GM12878 (cell line): Measurements from ENCODE around the gene CSNK1G1. TPM values are rescaled to one million over a fixed set of nuclear protein-coding genes. Genes with fewer than 3 reads are reported as not detected.

Source experiments
- ATAC-seq: fragments of 200-7000 bp; cut with Tn5 transposase; 3 replicates; pipeline ENCODE4 v1.9.1; 2020; ENCODE audit warnings: mild to moderate bottlenecking, moderate library complexity
- BruUV-seq: library from RNA; stranded (reverse); fragments of 400-500 nt; replicated peaks from 2 replicates; lab custom pipeline; 2021; lab: Mats Ljungman, UMichigan
- CTCF ChIA-PET: fragments of 300-600 bp; sonication (Branson Sonifier 250); formaldehyde crosslinking; extraction: SDS; loops from one replicate; lab custom pipeline; 2021; ENCODE audit warnings: inconsistent platforms; lab: Yijun Ruan, JAX
- POLR2A ChIA-PET: fragments of 350-600 bp; formaldehyde crosslinking; extraction: SDS; loops from one replicate; lab custom pipeline; 2021; ENCODE audit warnings: inconsistent platforms; lab: Charles Lee
- RAD21 ChIA-PET: fragments of 300-600 bp; sonication (Branson Sonifier 250); formaldehyde crosslinking; loops from one replicate; lab custom pipeline; 2023; ENCODE audit warnings: antibody characterized with exemption; ENCODE audit not compliant: unreplicated experiment; lab: Charles Lee
- SMC1A ChIA-PET: fragments of 300-600 bp; sonication (Branson Sonifier 250); formaldehyde crosslinking; loops from one replicate; lab custom pipeline; 2023; ENCODE audit not compliant: unreplicated experiment, uncharacterized antibody; lab: Charles Lee
- DNase-seq: peaks from one replicate; pipeline ENCODE4 v3.0.0-alpha.2; 2011; ENCODE audit warnings: low read depth, low spot score
- FAIRE-seq: peaks from 3 replicates; lab custom pipeline; 2011; peaks lifted over from hg19 to GRCh38; lab: Jason Lieb, UNC
- H2AFZ ChIP-seq: 2 replicates; pipeline ENCODE4 v1.6.0; 2011; ENCODE audit warnings: low read depth, low read length, control low read depth; ENCODE audit not compliant: control insufficient read depth
- H3K27ac ChIP-seq: 2 replicates; pipeline ENCODE4 v1.5.1; 2011; ENCODE audit warnings: control low read depth; ENCODE audit not compliant: control insufficient read depth, insufficient read depth
- H3K27me3 ChIP-seq, 2 experiments: replicated peaks in 1 of 2; 2 replicates each; pipeline versions ENCODE4 v1.6.0 to v1.6.1; 2011; ENCODE audit warnings: low read length in 1 of 2; ENCODE audit not compliant: control insufficient read depth in 2 of 2, insufficient read depth in 2 of 2
- H3K36me3 ChIP-seq, 2 experiments: 2 replicates each; pipeline ENCODE4 v1.5.1; 2011; ENCODE audit warnings: low read length in 1 of 2; ENCODE audit not compliant: control insufficient read depth in 2 of 2, insufficient read depth in 2 of 2
- H3K4me1 ChIP-seq: 2 replicates; pipeline ENCODE4 v1.6.1; 2011; ENCODE audit warnings: mild to moderate bottlenecking, low read length, moderate library complexity, mixed read lengths; ENCODE audit not compliant: control insufficient read depth, insufficient read depth
- H3K4me2 ChIP-seq: 2 replicates; pipeline ENCODE4 v1.6.0; 2011; ENCODE audit warnings: control low read depth; ENCODE audit not compliant: control insufficient read depth, insufficient read depth
- H3K4me3 ChIP-seq: fragments of 200-600 bp; sonication (generic); 2 replicates; pipeline ENCODE4 v1.5.1; 2016
- H3K79me2 ChIP-seq: 2 replicates; pipeline ENCODE4 v1.6.0; 2011; ENCODE audit warnings: low read length; ENCODE audit not compliant: control insufficient read depth, insufficient read depth
- H3K9ac ChIP-seq: 2 replicates; pipeline ENCODE4 v1.8.0; 2011; ENCODE audit warnings: low read length, control low read depth, mixed read lengths; ENCODE audit not compliant: control insufficient read depth, insufficient read depth
- H3K9me3 ChIP-seq: replicated peaks from 3 replicates; pipeline ENCODE4 v1.5.1; 2011; ENCODE audit warnings: mild to moderate bottlenecking, low read length; ENCODE audit not compliant: control insufficient read depth, insufficient read depth
- H4K20me1 ChIP-seq: 2 replicates; pipeline ENCODE4 v1.6.0; 2011; ENCODE audit not compliant: control insufficient read depth, insufficient read depth
- EGR1 ChIP-seq, 2 experiments: IDR thresholded peaks; 1 replicate in 1 of 2; 2 replicates in 1 of 2; pipeline ENCODE4 v1.6.1; 2011 to 2012; ENCODE audit warnings: low read depth in 2 of 2, low read length in 2 of 2, borderline replicate concordance in 1 of 2, mild to moderate bottlenecking in 1 of 2, moderate library complexity in 1 of 2
- FOXK2 ChIP-seq: fragments of 450-650 bp; IDR thresholded peaks from 2 replicates; pipeline ENCODE4 v1.6.1; 2017; ENCODE audit warnings: mild to moderate bottlenecking, moderate library complexity
- JUNB ChIP-seq: IDR thresholded peaks from 2 replicates; pipeline ENCODE4 v1.6.1; 2016; ENCODE audit warnings: antibody characterized with exemption, mild to moderate bottlenecking
- NR2C1 ChIP-seq: fragments of 450-650 bp; IDR thresholded peaks from 2 replicates; pipeline ENCODE4 v1.6.1; 2017; ENCODE audit warnings: antibody characterized with exemption, mild to moderate bottlenecking, moderate library complexity
- NR2F1 ChIP-seq: fragments of 450-650 bp; conservative IDR thresholded peaks from 2 replicates; pipeline ENCODE4 v1.6.1; 2017; ENCODE audit warnings: mild to moderate bottlenecking
- SIX5 ChIP-seq: IDR thresholded peaks from 2 replicates; pipeline ENCODE4 v1.6.1; 2011; ENCODE audit warnings: mild to moderate bottlenecking, low read depth, low read length, moderate library complexity; ENCODE audit not compliant: severe bottlenecking
- in situ Hi-C: fragments of 300-500 bp; cut with MboI; formaldehyde crosslinking; loops from 9 replicates; pipeline ENCODE4 v1.14.3; 2018; ENCODE audit warnings: mixed read lengths
- intact Hi-C: fragments of 100-400 bp; cut with micrococcal nuclease; formaldehyde crosslinking; loops from one replicate; pipeline ENCODE4 v1.14.2; 2022; ENCODE audit not compliant: unreplicated experiment
- polyA plus RNA-seq, 11 experiments: library from polyadenylated mRNA; depleted of rRNA in 4 of 11; unstranded in 6 of 11; stranded (reverse) in 5 of 11; fragments of >200 nt; fragmentation: Nextera tagmentation in 4 of 11; fragmentation: Illumina TruSeq in 1 of 11; extraction: Ambion mirVana in 4 of 11; extraction: Trizol in 1 of 11; gene quantifications; 1 replicate in 1 of 11; 2 replicates in 10 of 11; pipeline versions ENCODE4 v1.2.1 to v1.2.3, GENCODE V29; 2011 to 2016; ENCODE audit warnings: inconsistent platforms in 2 of 11, missing spikeins in 2 of 11, low read depth in 1 of 11
- total RNA-seq, 4 experiments: library from RNA; depleted of rRNA in 3 of 4; stranded (reverse); fragments of >200 nt in 3 of 4; fragmentation: Illumina TruSeq in 1 of 4; extraction: Trizol in 1 of 4; gene quantifications; 2 replicates each; pipeline versions ENCODE4 v1.2.1 to v1.2.3, GENCODE V29; 2013 to 2021
- TF ChIP-seq, protein P1 (sequence below): fragments of 450-650 bp; formaldehyde crosslinking; IDR thresholded peaks from 2 replicates; pipeline ENCODE4 v1.5.0; 2022; ENCODE audit warnings: mild to moderate bottlenecking, missing genetic modification characterization
- TF ChIP-seq, protein P2 (sequence below), 3 experiments: IDR thresholded peaks in 2 of 3; conservative IDR thresholded peaks in 1 of 3; 2 replicates each; pipeline ENCODE4 v1.5.1; 2011; ENCODE audit warnings: low read depth in 3 of 3, low read length in 3 of 3, mild to moderate bottlenecking in 3 of 3, control low read depth in 2 of 3, moderate library complexity in 2 of 3, inconsistent platforms in 1 of 3, mixed read lengths in 1 of 3; ENCODE audit not compliant: control insufficient read depth in 2 of 3, insufficient read depth in 1 of 3; ENCODE audit errors: extremely low read depth in 1 of 3
- TF ChIP-seq, protein P3 (sequence below): fragments of 450-650 bp; IDR thresholded peaks from 2 replicates; pipeline ENCODE4 v1.6.1; 2017; ENCODE audit warnings: borderline replicate concordance

The CSNK1G1 gene
- total and polyA plus RNA-seq, 10 of the 15 experiments (the other 5 are each of a cell fraction or from before 2014, with no cell fraction given): 6.1 to 23.4 (median 15.3) TPM

DNA sequence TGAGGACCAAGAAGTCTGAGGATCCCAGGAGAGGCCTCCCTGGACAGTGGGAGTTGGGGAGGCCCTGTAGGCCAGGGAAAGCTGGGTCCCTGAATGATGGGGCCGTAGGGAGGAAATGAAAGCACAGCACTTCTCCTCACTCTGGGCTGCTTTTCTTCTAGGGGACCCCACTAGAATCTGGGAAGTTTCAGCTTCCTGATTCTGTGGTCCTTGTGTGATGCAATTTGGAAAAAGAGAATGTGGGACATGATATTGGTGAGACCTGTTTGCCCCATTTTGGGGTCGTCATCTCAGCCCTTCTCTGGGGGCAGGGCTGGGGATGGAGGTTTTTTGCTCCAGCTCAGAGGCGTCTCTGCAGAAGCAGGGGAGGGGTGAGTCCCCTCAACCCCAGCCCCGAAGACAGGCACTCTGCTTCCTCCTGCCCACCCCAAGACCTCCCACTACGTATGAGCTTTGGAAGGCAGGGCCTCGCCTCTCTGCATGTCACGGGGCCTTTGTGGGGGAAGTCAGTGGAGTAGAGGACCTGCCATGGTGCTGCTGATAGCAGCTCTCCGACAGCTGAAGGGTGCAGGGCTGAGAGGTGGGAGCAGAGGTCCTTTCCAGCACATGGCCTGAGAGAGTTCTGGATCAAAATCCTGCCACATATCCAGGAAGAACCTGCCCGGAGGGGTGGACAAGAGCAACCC, 205.9 kb downstream of the CSNK1G1 start (continued):
- TF ChIP-seq, protein P1, sequence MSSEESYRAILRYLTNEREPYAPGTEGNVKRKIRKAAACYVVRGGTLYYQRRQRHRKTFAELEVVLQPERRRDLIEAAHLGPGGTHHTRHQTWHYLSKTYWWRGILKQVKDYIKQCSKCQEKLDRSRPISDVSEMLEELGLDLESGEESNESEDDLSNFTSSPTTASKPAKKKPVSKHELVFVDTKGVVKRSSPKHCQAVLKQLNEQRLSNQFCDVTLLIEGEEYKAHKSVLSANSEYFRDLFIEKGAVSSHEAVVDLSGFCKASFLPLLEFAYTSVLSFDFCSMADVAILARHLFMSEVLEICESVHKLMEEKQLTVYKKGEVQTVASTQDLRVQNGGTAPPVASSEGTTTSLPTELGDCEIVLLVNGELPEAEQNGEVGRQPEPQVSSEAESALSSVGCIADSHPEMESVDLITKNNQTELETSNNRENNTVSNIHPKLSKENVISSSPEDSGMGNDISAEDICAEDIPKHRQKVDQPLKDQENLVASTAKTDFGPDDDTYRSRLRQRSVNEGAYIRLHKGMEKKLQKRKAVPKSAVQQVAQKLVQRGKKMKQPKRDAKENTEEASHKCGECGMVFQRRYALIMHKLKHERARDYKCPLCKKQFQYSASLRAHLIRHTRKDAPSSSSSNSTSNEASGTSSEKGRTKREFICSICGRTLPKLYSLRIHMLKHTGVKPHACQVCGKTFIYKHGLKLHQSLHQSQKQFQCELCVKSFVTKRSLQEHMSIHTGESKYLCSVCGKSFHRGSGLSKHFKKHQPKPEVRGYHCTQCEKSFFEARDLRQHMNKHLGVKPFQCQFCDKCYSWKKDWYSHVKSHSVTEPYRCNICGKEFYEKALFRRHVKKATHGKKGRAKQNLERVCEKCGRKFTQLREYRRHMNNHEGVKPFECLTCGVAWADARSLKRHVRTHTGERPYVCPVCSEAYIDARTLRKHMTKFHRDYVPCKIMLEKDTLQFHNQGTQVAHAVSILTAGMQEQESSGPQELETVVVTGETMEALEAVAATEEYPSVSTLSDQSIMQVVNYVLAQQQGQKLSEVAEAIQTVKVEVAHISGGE (CRISPR knock-in tag): no peak

DNA sequence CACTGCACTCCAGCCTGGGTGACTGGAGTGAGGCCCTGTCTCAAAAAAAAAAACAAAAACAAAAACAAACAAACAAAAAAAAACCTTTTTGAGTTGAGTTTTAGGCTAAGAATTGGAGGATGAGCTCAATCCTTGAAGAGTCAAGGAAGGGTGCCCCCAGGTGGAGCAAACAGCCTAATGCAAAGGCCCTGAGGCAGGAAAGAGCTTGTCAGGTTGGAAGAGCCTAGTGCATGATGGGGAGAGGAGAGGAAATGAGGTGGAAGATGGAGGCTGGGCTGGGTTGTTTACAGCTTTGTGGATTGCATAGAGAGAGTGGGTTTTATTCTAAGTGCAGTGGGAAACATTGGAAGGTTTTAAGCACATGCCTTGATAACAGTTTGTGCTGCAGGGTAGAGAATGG, 206.5 kb downstream of the CSNK1G1 start:
- Histone ChIP-seq H3K4me1 (peaks cover 52% of the 10 kb centered on the region), H3K27me3 (no peaks in the 10 kb centered on the region), H3K27ac (no peak overlapping the region), H3K4me3 (no peak overlapping the region), H3K9ac (no peak overlapping the region), H4K20me1 (no peaks in the 10 kb centered on the region), H2AFZ (peak overlapping the region; percentile 17; the same call in 1 of the 2 replicates), H3K79me2 (peaks cover 21% of the 10 kb centered on the region), H3K9me3 (no peaks in the 10 kb centered on the region), H3K4me2 (no peak overlapping the region), H3K36me3 (peaks cover 5 to 6% of the 10 kb centered on the region in 2 experiments)
- no peak for ATAC-seq
- CTCF ChIA-PET: interaction anchor here (0.6 to 1.9 kb wide), 16 partner anchors 11 to 539 kb away, joined by 3 to 8 read pairs (median 4); partner anchors contain the start of genes CIAO2A and PPIB
- POLR2A ChIA-PET: interaction anchor here (0.6 to 2.0 kb wide), 5 partner anchors 11 to 606 kb away, joined by 3 to 5 read pairs (median 4); no protein-coding TSS in a partner anchor
- DNase-seq: no peak
- RAD21 ChIA-PET: interaction anchor here (0.8 to 2.0 kb wide), 5 partner anchors 50 to 579 kb away, joined by 3 to 6 read pairs (median 4); partner anchors contain the start of gene CIAO2A
- SMC1A ChIA-PET: interaction anchor here (0.7 to 1.0 kb wide), 7 partner anchors 11 to 75 kb away, joined by 3 to 5 read pairs (median 3); partner anchors contain the start of genes CIAO2A and PPIB
- intact Hi-C loops (no loop called here), in situ Hi-C loops (no loop called here)
- BruUV-seq: no TSS peak
- no peak for FAIRE-seq
- no peak for TF ChIP-seq FOXK2
- TF ChIP-seq NR2C1: no peak
- TF ChIP-seq, protein P2, sequence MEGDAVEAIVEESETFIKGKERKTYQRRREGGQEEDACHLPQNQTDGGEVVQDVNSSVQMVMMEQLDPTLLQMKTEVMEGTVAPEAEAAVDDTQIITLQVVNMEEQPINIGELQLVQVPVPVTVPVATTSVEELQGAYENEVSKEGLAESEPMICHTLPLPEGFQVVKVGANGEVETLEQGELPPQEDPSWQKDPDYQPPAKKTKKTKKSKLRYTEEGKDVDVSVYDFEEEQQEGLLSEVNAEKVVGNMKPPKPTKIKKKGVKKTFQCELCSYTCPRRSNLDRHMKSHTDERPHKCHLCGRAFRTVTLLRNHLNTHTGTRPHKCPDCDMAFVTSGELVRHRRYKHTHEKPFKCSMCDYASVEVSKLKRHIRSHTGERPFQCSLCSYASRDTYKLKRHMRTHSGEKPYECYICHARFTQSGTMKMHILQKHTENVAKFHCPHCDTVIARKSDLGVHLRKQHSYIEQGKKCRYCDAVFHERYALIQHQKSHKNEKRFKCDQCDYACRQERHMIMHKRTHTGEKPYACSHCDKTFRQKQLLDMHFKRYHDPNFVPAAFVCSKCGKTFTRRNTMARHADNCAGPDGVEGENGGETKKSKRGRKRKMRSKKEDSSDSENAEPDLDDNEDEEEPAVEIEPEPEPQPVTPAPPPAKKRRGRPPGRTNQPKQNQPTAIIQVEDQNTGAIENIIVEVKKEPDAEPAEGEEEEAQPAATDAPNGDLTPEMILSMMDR (IDR thresholded peaks at IDR 0.05 in 2 of 3, conservative IDR thresholded peaks at IDR 0.05 in 1 of 3; ENCODE audit: control insufficient read depth in 2 of 3, extremely low read depth in 1 of 3, insufficient read depth in 1 of 3, low read depth in 3 of 3, low read length in 3 of 3): peak; percentile 26 to 45 (median 26); a peak in 5 of 6 replicates
- TF ChIP-seq JUNB: no peak
- no peak for TF ChIP-seq NR2F1
- TF ChIP-seq, protein P3, sequence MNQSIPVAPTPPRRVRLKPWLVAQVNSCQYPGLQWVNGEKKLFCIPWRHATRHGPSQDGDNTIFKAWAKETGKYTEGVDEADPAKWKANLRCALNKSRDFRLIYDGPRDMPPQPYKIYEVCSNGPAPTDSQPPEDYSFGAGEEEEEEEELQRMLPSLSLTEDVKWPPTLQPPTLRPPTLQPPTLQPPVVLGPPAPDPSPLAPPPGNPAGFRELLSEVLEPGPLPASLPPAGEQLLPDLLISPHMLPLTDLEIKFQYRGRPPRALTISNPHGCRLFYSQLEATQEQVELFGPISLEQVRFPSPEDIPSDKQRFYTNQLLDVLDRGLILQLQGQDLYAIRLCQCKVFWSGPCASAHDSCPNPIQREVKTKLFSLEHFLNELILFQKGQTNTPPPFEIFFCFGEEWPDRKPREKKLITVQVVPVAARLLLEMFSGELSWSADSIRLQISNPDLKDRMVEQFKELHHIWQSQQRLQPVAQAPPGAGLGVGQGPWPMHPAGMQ: no peak
- no peak for TF ChIP-seq EGR1 (IDR thresholded peaks at IDR 0.05; ENCODE audit: borderline replicate concordance in 1 of 2, low read depth in 2 of 2, low read length in 2 of 2)
- no peak for TF ChIP-seq SIX5
